GM21723 (cell line): ENCODE measurements around the gene YWHAQ.
"Not testable (repeated sequence)": the region's sequence is repeated elsewhere in the genome, so short reads cannot be mapped to it uniquely, and the experiment has no call there.

Experiments used
- ATAC-seq: cut with Tn5 transposase; IDR thresholded peaks from one replicate; pipeline ENCODE4 v1.9.1; 2021; ENCODE audit warnings: mild to moderate bottlenecking, moderate library complexity; ENCODE audit not compliant: unreplicated experiment

Gene YWHAQ

DNA sequence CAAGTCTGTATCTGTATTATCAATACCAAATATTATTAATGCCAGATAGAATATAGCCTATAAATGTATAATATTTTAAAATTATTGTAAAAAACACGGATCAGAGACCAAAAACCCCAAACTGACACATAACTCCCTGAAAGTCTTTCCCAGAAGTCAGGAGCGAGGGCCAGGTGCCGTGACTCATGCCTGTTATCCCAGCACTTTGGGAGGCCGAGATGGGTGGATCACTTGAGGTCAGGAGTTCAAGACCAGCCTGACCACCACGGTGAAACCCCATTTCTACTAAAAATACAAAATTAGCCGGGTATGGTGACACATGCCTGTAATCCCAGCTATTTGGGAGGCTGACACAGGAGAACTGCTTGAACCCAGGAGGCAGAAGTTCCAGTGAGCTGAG lies 35.5 kb downstream of the YWHAQ start:
- not testable (repeated sequence) for ATAC-seq

DNA sequence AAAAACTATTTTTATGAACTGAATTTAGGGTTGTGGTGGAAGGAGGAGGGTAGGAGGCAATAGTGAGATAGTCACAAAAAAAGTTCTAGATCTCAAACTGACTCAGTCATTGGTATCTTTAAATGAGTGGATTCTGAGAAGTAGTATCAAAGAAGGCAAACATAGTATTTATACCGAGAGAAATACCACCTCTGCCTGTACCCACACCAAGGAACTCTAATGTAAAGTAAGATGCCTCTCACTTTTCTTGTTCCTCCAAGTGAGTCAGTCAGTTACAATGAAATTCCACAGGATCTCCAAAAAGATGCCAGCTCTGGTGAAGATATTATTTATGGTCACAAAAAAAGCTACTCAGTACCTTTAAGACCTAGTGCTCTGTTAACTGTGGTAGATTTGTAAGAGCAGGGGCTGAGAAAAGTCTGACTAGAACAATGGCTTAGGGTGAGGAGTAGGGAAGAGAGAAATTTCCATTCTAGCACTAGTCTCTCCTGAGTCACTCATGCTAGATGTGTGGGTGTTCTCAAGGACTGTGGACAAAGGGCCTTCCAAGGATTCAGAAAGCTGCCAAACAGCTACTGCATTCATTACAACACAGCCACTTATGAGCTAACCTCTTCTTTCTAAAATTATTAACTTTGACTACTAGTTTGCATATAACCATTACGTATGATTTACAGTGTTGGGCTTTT lies 36.3 kb downstream of the YWHAQ start:
- no peak for ATAC-seq

DNA sequence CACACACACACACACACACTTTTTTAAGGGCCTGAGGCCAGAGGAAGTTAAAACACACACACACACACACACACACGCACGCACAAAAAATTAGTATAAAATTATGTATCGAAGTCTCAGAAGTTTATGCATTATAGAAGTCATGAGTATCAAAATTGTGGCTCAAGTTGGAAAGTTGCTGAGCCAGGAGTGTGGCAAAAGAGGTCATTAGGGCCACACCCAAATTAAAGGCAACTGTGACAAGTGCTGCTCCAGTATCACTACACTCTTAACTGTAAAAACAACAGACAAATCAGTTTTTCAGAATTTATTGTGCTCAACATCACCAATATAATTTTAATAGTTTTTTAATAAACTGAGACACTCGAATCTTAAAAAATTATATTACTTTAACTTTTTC lies 36.9 kb downstream of the YWHAQ start:
- ATAC-seq: no peak

DNA sequence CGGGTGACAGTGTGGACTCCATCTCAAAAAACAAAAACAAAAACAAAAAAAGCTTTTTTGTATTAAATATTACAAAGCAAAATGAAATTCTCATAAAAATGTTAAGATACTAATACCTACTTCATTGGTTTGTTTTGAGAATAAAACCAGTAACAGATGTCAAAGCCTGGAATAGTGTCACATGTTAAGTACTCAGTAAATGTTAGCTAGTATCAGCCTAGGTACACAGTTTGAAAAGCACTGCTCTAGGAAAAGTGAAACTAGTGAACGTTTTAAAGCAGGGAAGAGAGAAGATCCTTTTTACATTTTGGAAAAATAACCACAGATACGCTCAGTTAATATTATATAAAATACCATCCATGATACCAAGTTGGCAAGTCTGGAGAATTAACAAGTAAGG lies 38.1 kb downstream of the YWHAQ start:
- ATAC-seq: no peak

GRCh38 chr2:9590641-9591040 lies 40.2 kb downstream of the YWHAQ start:
- ATAC-seq: no peak

DNA sequence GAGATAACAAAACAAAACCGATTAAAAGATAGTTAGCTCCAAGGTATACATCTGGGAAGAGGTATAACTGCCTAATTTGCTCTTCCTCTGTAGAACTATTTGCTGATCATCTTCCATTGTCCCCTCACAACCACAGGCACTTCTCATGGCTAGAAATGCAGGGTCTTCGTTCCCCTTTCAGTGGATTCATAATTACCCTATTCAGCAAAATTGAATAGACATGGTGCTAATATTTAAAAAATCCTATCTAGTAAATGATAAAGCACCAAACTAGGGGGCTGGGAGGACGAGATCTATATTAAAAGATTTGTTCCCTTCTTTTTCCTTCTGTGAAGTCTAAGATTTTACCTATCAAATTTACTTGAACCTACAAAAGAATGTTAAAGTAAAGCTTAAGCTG lies 44.3 kb downstream of the YWHAQ start:
- no peak for ATAC-seq

GRCh38 chr2:9585486-9585885 lies 45.3 kb downstream of the YWHAQ start:
- ATAC-seq: no peak

- not testable (repeated sequence) for ATAC-seq
Observed at GRCh38 chr2:9584902-9585301, 45.9 kb downstream of the YWHAQ start.

DNA sequence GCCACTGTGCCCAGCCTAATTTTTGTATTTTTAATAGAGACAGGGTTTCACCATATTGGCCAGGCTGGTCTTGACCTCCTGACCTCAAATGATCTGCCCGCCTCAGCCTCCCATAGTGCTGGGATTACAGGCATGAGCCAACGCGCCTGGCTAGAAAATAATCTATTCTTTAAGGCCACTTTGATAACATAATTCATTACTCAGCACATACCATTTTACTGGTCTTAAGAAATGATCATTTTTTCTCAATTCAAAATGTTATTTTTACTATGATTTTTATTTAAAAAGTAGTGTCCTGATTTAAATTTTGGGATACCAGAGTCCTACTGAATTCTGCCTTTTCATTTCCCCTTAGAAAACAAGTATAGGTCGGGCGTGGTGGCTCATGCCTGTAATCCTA lies 48.2 kb downstream of the YWHAQ start:
- no peak for ATAC-seq

- ATAC-seq: no peak
Observed at GRCh38 chr2:9578467-9579235, 52.1 kb downstream of the YWHAQ start.

DNA sequence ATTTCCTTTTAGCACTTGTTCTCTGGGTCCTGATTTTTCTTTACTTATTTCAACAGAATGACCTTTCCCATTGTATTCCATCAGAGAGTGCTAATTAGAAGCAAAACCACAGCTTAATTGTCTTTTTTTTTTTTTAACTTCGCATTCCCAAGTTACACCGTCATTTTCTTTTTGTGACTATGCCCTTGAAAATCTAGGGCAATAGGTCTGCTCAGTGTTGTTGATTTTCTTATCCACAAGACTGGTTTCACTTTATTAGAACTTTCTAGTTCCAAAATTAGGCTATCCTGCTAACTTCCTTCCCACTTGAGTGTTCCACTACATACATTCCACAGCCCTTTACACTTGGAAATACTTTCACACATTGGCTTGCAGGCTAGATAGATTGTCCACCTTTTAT lies 56.5 kb downstream of the YWHAQ start:
- no peak for ATAC-seq

- ATAC-seq: no peak
Observed at GRCh38 chr2:9573840-9574239, 57.0 kb downstream of the YWHAQ start.

DNA sequence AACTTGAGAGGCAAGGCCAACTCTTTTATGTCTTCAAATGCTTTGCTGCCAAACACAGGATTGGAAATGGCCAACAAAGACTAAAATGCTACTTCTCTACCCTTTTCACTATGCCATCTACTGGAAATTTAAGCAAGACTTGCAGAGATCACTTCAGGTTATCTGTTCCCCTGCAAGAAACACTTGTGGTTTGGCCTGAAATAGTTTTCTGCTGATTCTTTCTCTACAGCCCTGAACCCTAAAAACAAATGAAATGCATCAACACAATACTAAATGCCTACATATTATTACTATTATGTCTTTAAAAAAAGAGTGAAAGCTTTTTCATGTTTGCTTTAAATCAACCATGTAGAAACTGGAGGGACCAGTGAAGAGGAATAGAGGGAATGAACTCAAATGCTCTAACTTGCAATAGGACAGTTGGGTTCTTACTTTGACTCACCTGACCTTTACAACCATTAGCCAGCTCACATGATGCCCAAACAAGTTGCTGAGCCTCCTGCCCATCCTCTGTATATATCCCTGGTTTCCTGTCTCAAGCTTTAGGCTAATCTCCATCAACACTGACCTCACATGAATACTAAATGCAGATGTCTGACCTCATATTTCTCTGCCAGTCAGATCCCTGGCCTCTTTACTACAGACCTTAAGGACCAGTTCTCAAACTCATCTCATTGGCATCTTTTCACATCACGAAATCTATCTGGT lies 57.6 kb downstream of the YWHAQ start:
- ATAC-seq: no peak

DNA sequence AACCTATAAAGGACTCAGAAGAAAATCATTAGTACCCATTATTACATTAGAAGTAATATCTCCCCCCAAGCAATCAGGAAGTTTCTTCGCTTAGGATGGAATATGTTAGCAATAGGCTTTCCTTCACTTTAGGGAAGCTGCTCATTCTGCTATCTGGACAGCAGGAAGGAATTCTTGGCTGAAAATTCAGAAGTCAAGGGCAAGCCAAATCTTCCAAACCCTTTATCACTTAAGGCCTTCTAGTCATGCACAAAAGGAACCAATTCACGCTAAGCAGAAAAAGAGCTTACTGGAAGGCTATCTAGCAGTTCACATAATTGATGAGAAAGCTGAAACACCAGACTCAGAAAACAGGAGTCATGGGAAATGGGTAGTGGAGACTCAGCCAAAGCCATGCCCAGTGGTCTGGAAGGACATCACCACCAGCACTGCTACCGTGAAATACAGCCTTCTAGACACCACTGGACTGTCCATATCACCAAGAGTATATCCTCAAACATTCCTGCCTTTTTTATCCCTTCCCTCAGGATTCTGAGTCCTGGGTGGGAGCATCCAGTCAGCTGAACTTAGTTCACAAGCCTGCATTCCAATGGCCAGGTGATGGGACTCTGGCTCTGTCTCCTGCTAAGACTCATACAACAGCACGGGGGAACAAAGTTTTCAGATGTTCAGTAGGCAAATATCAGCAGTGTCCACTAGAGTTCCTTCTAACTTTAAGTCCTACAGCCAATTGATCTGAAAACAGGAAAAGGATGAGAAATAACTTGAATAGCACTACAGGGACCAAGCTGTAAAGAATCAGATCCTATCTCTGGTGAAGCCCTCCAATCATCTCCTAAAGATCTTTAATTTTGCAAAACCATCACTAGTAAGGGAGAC lies 60.4 kb downstream of the YWHAQ start:
- ATAC-seq: no peak

- ATAC-seq: no peak
Observed at GRCh38 chr2:9565436-9566153, 65.2 kb downstream of the YWHAQ start.

GRCh38 chr2:9560628-9561027 lies 70.2 kb downstream of the YWHAQ start:
- no peak for ATAC-seq

DNA sequence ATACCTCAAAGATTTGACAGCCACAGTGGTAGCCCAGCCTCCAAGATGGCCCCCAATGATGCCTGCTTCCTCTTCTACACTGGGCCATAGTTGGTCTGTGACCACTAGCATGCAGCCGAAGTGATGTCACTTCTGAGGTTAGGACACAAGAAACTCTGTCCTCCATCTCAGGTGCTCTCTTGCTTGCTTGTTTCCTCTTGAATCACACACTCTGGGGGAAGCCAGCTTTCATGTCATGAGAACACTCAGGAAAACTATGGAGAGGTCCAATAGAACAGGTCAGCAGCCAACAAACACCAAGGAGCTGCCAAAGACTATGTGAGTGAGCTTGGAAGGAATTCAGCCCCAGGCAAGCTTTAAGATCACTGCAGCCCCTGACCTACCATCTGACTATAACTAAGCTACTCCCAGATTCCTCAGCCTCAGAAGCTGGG lies 71.8 kb downstream of the YWHAQ start:
- no peak for ATAC-seq

DNA sequence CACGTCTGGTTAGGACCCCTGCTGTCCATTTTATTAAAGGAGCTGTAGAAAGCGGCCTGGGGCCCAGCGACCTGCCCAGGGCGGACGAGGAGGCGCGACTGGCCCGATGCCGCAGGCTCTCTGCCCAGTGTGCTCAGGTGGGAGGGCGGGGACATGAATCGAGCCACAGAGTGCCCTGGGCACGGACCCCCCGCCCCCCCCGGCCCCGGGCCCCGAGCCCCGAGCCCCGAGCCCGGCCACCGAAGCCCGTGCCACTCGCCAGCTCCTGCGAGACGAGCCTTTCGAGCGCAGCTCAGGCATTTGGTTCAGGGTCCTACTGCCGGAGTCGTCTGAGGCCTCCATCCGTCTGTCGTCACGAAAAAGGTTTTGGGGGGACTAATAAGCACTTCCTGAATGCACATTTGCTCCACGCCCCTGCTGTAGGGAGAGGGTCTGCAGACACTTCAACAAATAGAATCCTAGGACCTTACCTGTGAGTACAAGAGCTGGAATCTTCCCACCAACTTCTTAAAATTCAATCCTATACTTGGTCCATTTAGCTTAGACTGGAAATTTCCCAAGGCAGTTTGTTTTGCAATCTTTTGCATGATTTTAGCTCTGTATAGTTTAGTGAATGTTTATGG lies 74.6 kb downstream of the YWHAQ start:
- ATAC-seq: peak; percentile 22

- peak; percentile 88 for ATAC-seq
Observed at GRCh38 chr2:9555297-9556120, 75.3 kb downstream of the YWHAQ start, which contains the start of gene ADAM17. Gene ADAM17, minus strand, starts transcription at chr2:9555830. Its CDS starts 225 bp downstream, at chr2:9555605.
